Activated naive CD4-positive, alpha-beta T cell treated with anti-CD3 and anti-CD28 coated beads, Interleukin-2, amount 10 ng/mL, durations not matched to agents 7 days and 5 days (primary cell): ENCODE data around the gene STEAP3.

Experiments
- CTCF ChIA-PET: fragments of 350-600 bp; sonication (Branson Sonifier 250); formaldehyde crosslinking; loops from one replicate; lab custom pipeline; 2021; ENCODE audit warnings: antibody characterized with exemption; lab: Charles Lee
- DNase-seq: peaks from one replicate; pipeline ENCODE4 v3.0.0-alpha.2; 2020
- H3K27ac Mint-ChIP-seq: one replicate; pipeline ENCODE4 v1.8.0; 2021; ENCODE audit warnings: mild to moderate bottlenecking, moderate library complexity, mixed read lengths
- H3K27me3 Mint-ChIP-seq: one replicate; pipeline ENCODE4 v1.8.0; 2021; ENCODE audit warnings: mild to moderate bottlenecking, mixed read lengths
- H3K36me3 Mint-ChIP-seq: one replicate; pipeline ENCODE4 v1.8.0; 2021; ENCODE audit warnings: mixed read lengths
- H3K4me1 Mint-ChIP-seq: one replicate; pipeline ENCODE4 v1.8.0; 2021; ENCODE audit warnings: mixed read lengths
- H3K4me3 Mint-ChIP-seq: one replicate; pipeline ENCODE4 v1.8.0; 2021; ENCODE audit warnings: mild to moderate bottlenecking, moderate library complexity, mixed read lengths
- H3K9me3 Mint-ChIP-seq: one replicate; pipeline ENCODE4 v1.8.0; 2021; ENCODE audit warnings: mixed read lengths

STEAP3 gene

GRCh38 chr2:119242276-119243119 is 18.9 kb downstream of the STEAP3 start:
- DNase-seq, result no peak
- Mint-ChIP-seq H3K27ac (no peak overlapping the region), H3K4me1 (no peaks in the 10 kb centered on the region), H3K36me3 (no peaks in the 10 kb centered on the region), H3K9me3 (no peaks in the 10 kb centered on the region), H3K4me3 (no peak overlapping the region), H3K27me3 (no peaks in the 10 kb centered on the region)
- CTCF ChIA-PET, result no interaction called here

- Mint-ChIP-seq H3K27ac (no peak overlapping the region), H3K9me3 (no peaks in the 10 kb centered on the region), H3K4me1 (no peaks in the 10 kb centered on the region), H3K4me3 (no peak overlapping the region), H3K27me3 (no peaks in the 10 kb centered on the region), H3K36me3 (no peaks in the 10 kb centered on the region)
- DNase-seq, result no peak
- CTCF ChIA-PET, result no interaction called here
Observed at GRCh38 chr2:119243621-119244020, 20.0 kb downstream of the STEAP3 start.

- CTCF ChIA-PET, result no interaction called here
- H3K4me3 Mint-ChIP-seq, result no peak overlapping the region
- no peak overlapping the region for H3K27ac Mint-ChIP-seq
Observed at GRCh38 chr2:119245076-119245840, 21.6 kb downstream of the STEAP3 start.

GRCh38 chr2:119245841-119246230 is 22.2 kb downstream of the STEAP3 start:
- Mint-ChIP-seq H3K4me1 (no peaks in the 10 kb centered on the region), H3K4me3 (no peak overlapping the region), H3K27ac (no peak overlapping the region), H3K9me3 (no peaks in the 10 kb centered on the region), H3K27me3 (no peaks in the 10 kb centered on the region), H3K36me3 (no peaks in the 10 kb centered on the region)
- CTCF ChIA-PET, result no interaction called here
- no peak for DNase-seq

More at GRCh38 chr2:119245076-119245840, 21.6 kb downstream of the STEAP3 start:
- no peaks in the 10 kb centered on the region for H3K4me1 Mint-ChIP-seq
- DNase-seq, result no peak
- H3K27me3 Mint-ChIP-seq, result no peaks in the 10 kb centered on the region
- H3K9me3 Mint-ChIP-seq, result no peaks in the 10 kb centered on the region
- no peaks in the 10 kb centered on the region for H3K36me3 Mint-ChIP-seq

GRCh38 chr2:119246884-119247843 is 23.5 kb downstream of the STEAP3 start:
- CTCF ChIA-PET, result no interaction called here

GRCh38 chr2:119247844-119248271 is 24.2 kb downstream of the STEAP3 start:
- DNase-seq, result peak; percentile 11
- Mint-ChIP-seq H3K27ac (no peak overlapping the region), H3K4me1 (no peaks in the 10 kb centered on the region), H3K4me3 (no peak overlapping the region), H3K27me3 (peaks cover 4% of the 10 kb centered on the region), H3K36me3 (no peaks in the 10 kb centered on the region), H3K9me3 (no peaks in the 10 kb centered on the region)
- CTCF ChIA-PET, result interaction anchor here (0.5 kb wide), 1 partner anchor 13 kb away, joined by 3 read pairs; no protein-coding TSS in a partner anchor

More at GRCh38 chr2:119246884-119247843, 23.5 kb downstream of the STEAP3 start:
- Mint-ChIP-seq H3K27ac (no peak overlapping the region), H3K36me3 (no peaks in the 10 kb centered on the region), H3K4me1 (no peaks in the 10 kb centered on the region), H3K4me3 (no peak overlapping the region), H3K9me3 (no peaks in the 10 kb centered on the region), H3K27me3 (peaks cover under 1% of the 10 kb centered on the region)
- DNase-seq, result no peak

- no peaks in the 10 kb centered on the region for H3K36me3 Mint-ChIP-seq
- CTCF ChIA-PET, result interaction anchor here (0.5 kb wide), 1 partner anchor 14 kb away, joined by 3 read pairs; no protein-coding TSS in a partner anchor
- no peak overlapping the region for H3K4me3 Mint-ChIP-seq
- peaks cover 4% of the 10 kb centered on the region for H3K27me3 Mint-ChIP-seq
- no peak for DNase-seq
- H3K9me3 Mint-ChIP-seq, result no peaks in the 10 kb centered on the region
- no peaks in the 10 kb centered on the region for H3K4me1 Mint-ChIP-seq
- no peak overlapping the region for H3K27ac Mint-ChIP-seq
Observed at GRCh38 chr2:119248311-119248710, 24.7 kb downstream of the STEAP3 start.

GRCh38 chr2:119248751-119249150 is 25.1 kb downstream of the STEAP3 start:
- Mint-ChIP-seq H3K4me1 (no peaks in the 10 kb centered on the region), H3K36me3 (no peaks in the 10 kb centered on the region), H3K27ac (no peak overlapping the region), H3K4me3 (no peak overlapping the region), H3K27me3 (peaks cover 4% of the 10 kb centered on the region), H3K9me3 (no peaks in the 10 kb centered on the region)
- CTCF ChIA-PET, result no interaction called here
- DNase-seq, result no peak

- DNase-seq, result no peak
- Mint-ChIP-seq H3K36me3 (no peaks in the 10 kb centered on the region), H3K9me3 (no peaks in the 10 kb centered on the region), H3K4me1 (no peaks in the 10 kb centered on the region), H3K27me3 (peaks cover 4% of the 10 kb centered on the region), H3K27ac (no peak overlapping the region), H3K4me3 (no peak overlapping the region)
- CTCF ChIA-PET, result no interaction called here
Observed at GRCh38 chr2:119249311-119249710, 25.7 kb downstream of the STEAP3 start.

GRCh38 chr2:119249855-119250717 is 26.5 kb downstream of the STEAP3 start:
- H3K27me3 Mint-ChIP-seq, result peaks cover 8% of the 10 kb centered on the region
- no peaks in the 10 kb centered on the region for H3K36me3 Mint-ChIP-seq
- CTCF ChIA-PET, result no interaction called here
- no peaks in the 10 kb centered on the region for H3K9me3 Mint-ChIP-seq
- H3K4me1 Mint-ChIP-seq, result no peaks in the 10 kb centered on the region
- no peak for DNase-seq
- no peak overlapping the region for H3K27ac Mint-ChIP-seq
- no peak overlapping the region for H3K4me3 Mint-ChIP-seq

GRCh38 chr2:119250718-119251290 is 27.2 kb downstream of the STEAP3 start:
- Mint-ChIP-seq H3K4me1 (no peaks in the 10 kb centered on the region), H3K27me3 (peaks cover 8% of the 10 kb centered on the region), H3K4me3 (no peak overlapping the region), H3K9me3 (no peaks in the 10 kb centered on the region), H3K27ac (no peak overlapping the region), H3K36me3 (no peaks in the 10 kb centered on the region)
- DNase-seq, result no peak
- CTCF ChIA-PET, result no interaction called here

- H3K27ac Mint-ChIP-seq, result no peak overlapping the region
- no peak overlapping the region for H3K4me3 Mint-ChIP-seq
- CTCF ChIA-PET, result no interaction called here
- no peak for DNase-seq
- H3K4me1 Mint-ChIP-seq, result no peaks in the 10 kb centered on the region
- no peaks in the 10 kb centered on the region for H3K9me3 Mint-ChIP-seq
- H3K36me3 Mint-ChIP-seq, result no peaks in the 10 kb centered on the region
- H3K27me3 Mint-ChIP-seq, result peaks cover 8% of the 10 kb centered on the region
Observed at GRCh38 chr2:119251652-119252051, 28.0 kb downstream of the STEAP3 start.
